DND-41 (cell line): ENCODE results near the gene NOS1.
"Not testable (repeated sequence)": the region's sequence is repeated elsewhere in the genome, so short reads cannot be mapped to it uniquely, and the experiment has no call there.

Experiments used
- EZH2 ChIP-seq: IDR thresholded peaks from 3 replicates; pipeline ENCODE4 v1.6.1; 2012; ENCODE audit warnings: borderline replicate concordance, low read depth, mild to moderate bottlenecking, moderate library complexity, low read length, inconsistent platforms; ENCODE audit not compliant: severe bottlenecking
- TF ChIP-seq, protein P1 (sequence below): IDR thresholded peaks from 2 replicates; pipeline ENCODE4 v1.5.1; 2012; ENCODE audit warnings: borderline replicate concordance, low read length, moderate library complexity, mild to moderate bottlenecking; ENCODE audit not compliant: poor library complexity, severe bottlenecking; ENCODE audit errors: extremely low read depth

DNA sequence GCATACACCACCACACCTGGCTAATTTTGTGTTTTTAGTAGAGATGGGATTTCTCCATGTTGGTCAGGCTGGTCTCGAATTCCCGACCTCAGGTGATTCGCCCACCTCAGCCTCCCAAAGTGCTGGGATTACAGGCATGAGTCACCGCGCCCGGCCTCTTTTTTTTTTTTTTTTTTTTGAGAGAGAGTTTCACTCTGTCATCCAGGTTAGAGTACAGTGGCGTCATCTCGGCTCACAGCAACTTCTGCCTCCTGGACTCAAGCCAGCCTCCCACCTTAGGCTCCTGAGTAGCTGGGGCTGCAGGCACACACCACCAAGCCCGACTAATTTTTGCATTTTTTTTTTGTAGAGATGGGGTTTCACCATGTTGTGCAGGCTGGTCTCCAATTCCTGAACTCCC is 166.4 kb downstream of the NOS1 start:
- TF ChIP-seq, protein P1, sequence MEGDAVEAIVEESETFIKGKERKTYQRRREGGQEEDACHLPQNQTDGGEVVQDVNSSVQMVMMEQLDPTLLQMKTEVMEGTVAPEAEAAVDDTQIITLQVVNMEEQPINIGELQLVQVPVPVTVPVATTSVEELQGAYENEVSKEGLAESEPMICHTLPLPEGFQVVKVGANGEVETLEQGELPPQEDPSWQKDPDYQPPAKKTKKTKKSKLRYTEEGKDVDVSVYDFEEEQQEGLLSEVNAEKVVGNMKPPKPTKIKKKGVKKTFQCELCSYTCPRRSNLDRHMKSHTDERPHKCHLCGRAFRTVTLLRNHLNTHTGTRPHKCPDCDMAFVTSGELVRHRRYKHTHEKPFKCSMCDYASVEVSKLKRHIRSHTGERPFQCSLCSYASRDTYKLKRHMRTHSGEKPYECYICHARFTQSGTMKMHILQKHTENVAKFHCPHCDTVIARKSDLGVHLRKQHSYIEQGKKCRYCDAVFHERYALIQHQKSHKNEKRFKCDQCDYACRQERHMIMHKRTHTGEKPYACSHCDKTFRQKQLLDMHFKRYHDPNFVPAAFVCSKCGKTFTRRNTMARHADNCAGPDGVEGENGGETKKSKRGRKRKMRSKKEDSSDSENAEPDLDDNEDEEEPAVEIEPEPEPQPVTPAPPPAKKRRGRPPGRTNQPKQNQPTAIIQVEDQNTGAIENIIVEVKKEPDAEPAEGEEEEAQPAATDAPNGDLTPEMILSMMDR, result not testable (repeated sequence)
- TF ChIP-seq EZH2, result not testable (repeated sequence)
